ENCODE results near the gene CPEB2. TPM values are rescaled to one million over a fixed set of nuclear protein-coding genes. Genes with fewer than 3 reads are reported as not detected.

CPEB2 gene
- total and polyA plus RNA-seq, 10 of the 15 experiments (the other 5 are each of a cell fraction or from before 2014, with no cell fraction given), result 0.73 to 8.3 (median 3.7) TPM

DNA sequence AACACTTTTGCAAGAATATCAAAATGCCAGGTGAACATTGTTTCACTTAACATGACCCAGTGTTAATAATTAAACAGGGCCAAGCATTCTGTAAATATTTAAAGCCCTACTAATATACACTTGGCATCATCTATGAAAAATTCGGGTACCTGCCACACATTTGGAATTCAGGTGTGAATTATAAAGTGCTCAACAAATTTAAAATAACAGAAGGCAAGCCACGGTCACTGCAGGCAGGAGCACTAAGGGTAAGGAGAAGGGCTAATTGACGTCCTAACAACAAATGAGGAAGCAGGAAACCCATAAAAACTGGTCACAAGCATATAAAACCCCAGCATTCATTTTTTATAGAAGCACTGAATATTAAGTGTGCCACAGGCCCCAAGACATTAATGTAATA, 43.8 kb upstream of the CPEB2 start:
- intact Hi-C loops (cut with micrococcal nuclease; ENCODE audit: unreplicated experiment), result no loop called here
- Histone ChIP-seq H2AFZ (ENCODE audit: control insufficient read depth, low read depth, low read length) (no peak overlapping the region), H4K20me1 (ENCODE audit: control insufficient read depth, insufficient read depth) (no peaks in the 10 kb centered on the region), H3K79me2 (ENCODE audit: control insufficient read depth, insufficient read depth, low read length) (no peaks in the 10 kb centered on the region), H3K9ac (ENCODE audit: control insufficient read depth, insufficient read depth, low read length) (no peak overlapping the region), H3K36me3 (ENCODE audit: control insufficient read depth in 2 of 2, insufficient read depth in 2 of 2, low read length in 1 of 2) (no peaks in the 10 kb centered on the region), H3K4me1 (ENCODE audit: control insufficient read depth, insufficient read depth, low read length) (peaks cover 3% of the 10 kb centered on the region; the same call in 1 of the 2 replicates), H3K27me3 (replicated peaks in 1 of 2; ENCODE audit: control insufficient read depth in 2 of 2, insufficient read depth in 2 of 2, low read length in 1 of 2) (no peaks in the 10 kb centered on the region), H3K4me2 (ENCODE audit: control insufficient read depth, insufficient read depth) (no peak overlapping the region), H3K9me3 (replicated peaks; ENCODE audit: control insufficient read depth, insufficient read depth, low read length) (no peaks in the 10 kb centered on the region; the same call in 2 of the 3 replicates), H3K4me3 (no peak overlapping the region), H3K27ac (ENCODE audit: control insufficient read depth, insufficient read depth) (no peak overlapping the region)
- WGBS (ENCODE audit: insufficient coverage, insufficient replicate concordance, low lambda C conversion rate, missing lambda C conversion rate), result 16% methylated on average over 3 of the region's 3 CpGs
- in situ Hi-C loops (cut with MboI), result no loop called here
- peak; percentile 14; the same call in 1 of the 3 replicates for ATAC-seq
- TF ChIP-seq CBFB (IDR thresholded peaks at IDR 0.05; ENCODE audit: low read depth) (no peak), KDM1A (IDR thresholded peaks at IDR 0.05; ENCODE audit: borderline replicate concordance) (no peak)
- SMC1A ChIA-PET (ENCODE audit: uncharacterized antibody, unreplicated experiment), result no interaction called here
- no TSS peak for BruUV-seq (replicated peaks)
- POLR2A ChIA-PET, result no interaction called here
- no peak for FAIRE-seq
- RAD21 ChIA-PET (ENCODE audit: unreplicated experiment), result no interaction called here
- no peak for DNase-seq (ENCODE audit: low read depth, low spot score)
- CTCF ChIA-PET, result no interaction called here

DNA sequence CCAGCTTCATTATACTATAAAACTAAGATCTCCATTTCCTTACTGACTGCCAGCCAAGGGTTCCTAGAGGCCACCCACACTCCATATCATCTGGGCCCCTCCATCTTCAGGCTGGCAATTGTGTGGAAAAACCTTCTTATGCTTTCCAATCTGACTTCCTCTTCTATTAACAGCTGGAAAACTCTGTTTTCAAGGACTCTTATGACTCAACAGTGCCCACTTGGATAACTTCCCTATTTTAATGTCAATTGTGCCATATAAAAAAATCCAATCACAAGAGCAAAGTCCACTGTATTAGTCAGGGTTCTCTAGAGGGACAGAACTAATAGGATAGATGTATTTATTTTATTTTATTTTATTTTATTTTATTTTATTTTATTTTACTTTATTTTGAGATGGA, 41.0 kb upstream of the CPEB2 start:
- Histone ChIP-seq H3K79me2 (ENCODE audit: control insufficient read depth, insufficient read depth, low read length) (no peaks in the 10 kb centered on the region), H3K36me3 (ENCODE audit: control insufficient read depth in 2 of 2, insufficient read depth in 2 of 2, low read length in 1 of 2) (no peaks in the 10 kb centered on the region), H3K27ac (ENCODE audit: control insufficient read depth, insufficient read depth) (no peak overlapping the region), H3K4me1 (ENCODE audit: control insufficient read depth, insufficient read depth, low read length) (peaks cover 3% of the 10 kb centered on the region; the same call in 1 of the 2 replicates), H3K9ac (ENCODE audit: control insufficient read depth, insufficient read depth, low read length) (no peak overlapping the region), H3K4me2 (ENCODE audit: control insufficient read depth, insufficient read depth) (no peak overlapping the region), H2AFZ (ENCODE audit: control insufficient read depth, low read depth, low read length) (no peak overlapping the region), H3K27me3 (replicated peaks in 1 of 2; ENCODE audit: control insufficient read depth in 2 of 2, insufficient read depth in 2 of 2, low read length in 1 of 2) (no peaks in the 10 kb centered on the region), H4K20me1 (ENCODE audit: control insufficient read depth, insufficient read depth) (no peaks in the 10 kb centered on the region), H3K9me3 (replicated peaks; ENCODE audit: control insufficient read depth, insufficient read depth, low read length) (no peaks in the 10 kb centered on the region; the same call in 2 of the 3 replicates), H3K4me3 (no peak overlapping the region)
- in situ Hi-C loops (cut with MboI) (no loop called here), intact Hi-C loops (cut with micrococcal nuclease; ENCODE audit: unreplicated experiment) (no loop called here)
- ChIA-PET CTCF (no interaction called here), RAD21 (ENCODE audit: unreplicated experiment) (no interaction called here), SMC1A (ENCODE audit: uncharacterized antibody, unreplicated experiment) (interaction anchor here (0.7 to 0.9 kb wide), 3 partner anchors 8 to 212 kb away, joined by 3 read pairs; no protein-coding TSS in a partner anchor), POLR2A (no interaction called here)
- no peak for ATAC-seq
- no peak for DNase-seq (ENCODE audit: low read depth, low spot score)
- FAIRE-seq, result no peak
- BruUV-seq (replicated peaks), result no TSS peak
- TF ChIP-seq TCF3 (IDR thresholded peaks at IDR 0.05; ENCODE audit: borderline replicate concordance, insufficient read depth, low read depth, low read length) (no peak), NFXL1 (IDR thresholded peaks at IDR 0.05; ENCODE audit: borderline replicate concordance) (no peak), RAD21 (IDR thresholded peaks at IDR 0.05; ENCODE audit: insufficient read depth, low read depth, low read length) (no peak), RUNX3 (IDR thresholded peaks at IDR 0.05; ENCODE audit: low read length) (no peak), MEF2A (IDR thresholded peaks at IDR 0.05; ENCODE audit: insufficient read depth, low read depth, low read length) (no peak), SREBF2 (IDR thresholded peaks at IDR 0.05; ENCODE audit: low read length) (no peak), ZNF622 (IDR thresholded peaks at IDR 0.05) (no peak), CEBPB (IDR thresholded peaks at IDR 0.05; ENCODE audit: borderline replicate concordance in 1 of 2, low read depth in 2 of 2, low read length in 2 of 2) (no peak), DPF2 (IDR thresholded peaks at IDR 0.05) (no peak), YBX1 (IDR thresholded peaks at IDR 0.05) (no peak), MTA3 (IDR thresholded peaks at IDR 0.05; ENCODE audit: borderline replicate concordance, low read length) (no peak), SRF (IDR thresholded peaks at IDR 0.05; ENCODE audit: low read depth in 2 of 2, low read length in 2 of 2) (no peak), MYB (IDR thresholded peaks at IDR 0.05; ENCODE audit: borderline replicate concordance, low read depth, low read length) (no peak), IKZF1 (conservative IDR thresholded peaks at IDR 0.05) (no peak)
- TF ChIP-seq, protein P1, sequence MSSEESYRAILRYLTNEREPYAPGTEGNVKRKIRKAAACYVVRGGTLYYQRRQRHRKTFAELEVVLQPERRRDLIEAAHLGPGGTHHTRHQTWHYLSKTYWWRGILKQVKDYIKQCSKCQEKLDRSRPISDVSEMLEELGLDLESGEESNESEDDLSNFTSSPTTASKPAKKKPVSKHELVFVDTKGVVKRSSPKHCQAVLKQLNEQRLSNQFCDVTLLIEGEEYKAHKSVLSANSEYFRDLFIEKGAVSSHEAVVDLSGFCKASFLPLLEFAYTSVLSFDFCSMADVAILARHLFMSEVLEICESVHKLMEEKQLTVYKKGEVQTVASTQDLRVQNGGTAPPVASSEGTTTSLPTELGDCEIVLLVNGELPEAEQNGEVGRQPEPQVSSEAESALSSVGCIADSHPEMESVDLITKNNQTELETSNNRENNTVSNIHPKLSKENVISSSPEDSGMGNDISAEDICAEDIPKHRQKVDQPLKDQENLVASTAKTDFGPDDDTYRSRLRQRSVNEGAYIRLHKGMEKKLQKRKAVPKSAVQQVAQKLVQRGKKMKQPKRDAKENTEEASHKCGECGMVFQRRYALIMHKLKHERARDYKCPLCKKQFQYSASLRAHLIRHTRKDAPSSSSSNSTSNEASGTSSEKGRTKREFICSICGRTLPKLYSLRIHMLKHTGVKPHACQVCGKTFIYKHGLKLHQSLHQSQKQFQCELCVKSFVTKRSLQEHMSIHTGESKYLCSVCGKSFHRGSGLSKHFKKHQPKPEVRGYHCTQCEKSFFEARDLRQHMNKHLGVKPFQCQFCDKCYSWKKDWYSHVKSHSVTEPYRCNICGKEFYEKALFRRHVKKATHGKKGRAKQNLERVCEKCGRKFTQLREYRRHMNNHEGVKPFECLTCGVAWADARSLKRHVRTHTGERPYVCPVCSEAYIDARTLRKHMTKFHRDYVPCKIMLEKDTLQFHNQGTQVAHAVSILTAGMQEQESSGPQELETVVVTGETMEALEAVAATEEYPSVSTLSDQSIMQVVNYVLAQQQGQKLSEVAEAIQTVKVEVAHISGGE (CRISPR knock-in tag; IDR thresholded peaks at IDR 0.05), result no peak

Data from GM12878 (cell line).